Fibroblast of mammary gland (primary cell): ENCODE data around the gene METTL4.

Experiments
- DNase-seq: peaks from one replicate; pipeline ENCODE4 v3.0.0-alpha.2; 2010; ENCODE audit warnings: low read depth
- H3K4me3 ChIP-seq: 2 replicates; pipeline ENCODE4 v1.5.1; 2011; ENCODE audit warnings: low read depth, mild to moderate bottlenecking, low read length, moderate library complexity; ENCODE audit not compliant: control insufficient read depth
- TF ChIP-seq, protein P1 (sequence below): conservative IDR thresholded peaks from 2 replicates; pipeline ENCODE4 v1.5.1; 2011; ENCODE audit warnings: low read depth, low read length, inconsistent platforms; ENCODE audit not compliant: control insufficient read depth, insufficient read depth

Gene METTL4

GRCh38 chr18:2515908-2516625 is 55.2 kb downstream of the METTL4 start:
- DNase-seq = peak; percentile 98
- no peak overlapping the region for H3K4me3 ChIP-seq
- TF ChIP-seq, protein P1, sequence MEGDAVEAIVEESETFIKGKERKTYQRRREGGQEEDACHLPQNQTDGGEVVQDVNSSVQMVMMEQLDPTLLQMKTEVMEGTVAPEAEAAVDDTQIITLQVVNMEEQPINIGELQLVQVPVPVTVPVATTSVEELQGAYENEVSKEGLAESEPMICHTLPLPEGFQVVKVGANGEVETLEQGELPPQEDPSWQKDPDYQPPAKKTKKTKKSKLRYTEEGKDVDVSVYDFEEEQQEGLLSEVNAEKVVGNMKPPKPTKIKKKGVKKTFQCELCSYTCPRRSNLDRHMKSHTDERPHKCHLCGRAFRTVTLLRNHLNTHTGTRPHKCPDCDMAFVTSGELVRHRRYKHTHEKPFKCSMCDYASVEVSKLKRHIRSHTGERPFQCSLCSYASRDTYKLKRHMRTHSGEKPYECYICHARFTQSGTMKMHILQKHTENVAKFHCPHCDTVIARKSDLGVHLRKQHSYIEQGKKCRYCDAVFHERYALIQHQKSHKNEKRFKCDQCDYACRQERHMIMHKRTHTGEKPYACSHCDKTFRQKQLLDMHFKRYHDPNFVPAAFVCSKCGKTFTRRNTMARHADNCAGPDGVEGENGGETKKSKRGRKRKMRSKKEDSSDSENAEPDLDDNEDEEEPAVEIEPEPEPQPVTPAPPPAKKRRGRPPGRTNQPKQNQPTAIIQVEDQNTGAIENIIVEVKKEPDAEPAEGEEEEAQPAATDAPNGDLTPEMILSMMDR = no peak

DNA sequence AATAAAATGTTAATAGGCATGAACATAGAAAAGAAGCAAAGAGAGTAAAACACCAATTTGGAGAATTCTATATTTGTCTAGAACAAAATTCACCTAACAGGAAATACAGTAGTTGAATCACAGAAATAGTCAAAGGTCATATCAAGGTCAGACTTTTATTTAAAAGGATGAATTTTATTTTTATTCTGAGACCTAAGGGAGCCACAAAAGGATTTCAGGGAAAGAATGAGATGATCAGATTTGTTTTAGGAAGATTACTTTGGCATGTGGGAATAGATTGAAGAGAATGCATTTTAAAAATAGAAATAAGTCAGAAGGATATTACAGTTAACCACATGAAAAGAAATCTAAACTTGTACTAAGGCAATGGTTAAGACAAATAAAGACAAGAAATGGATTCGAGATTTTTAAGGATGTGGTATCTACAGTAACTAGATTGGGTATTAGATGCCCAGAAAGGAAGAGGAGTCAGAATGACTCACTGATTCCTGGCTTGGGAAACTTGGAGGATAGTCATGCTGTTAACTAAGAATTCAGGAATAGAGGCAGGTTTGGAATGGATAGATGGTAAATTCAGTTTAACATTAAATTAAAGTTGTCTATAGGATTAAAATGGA is 56.0 kb downstream of the METTL4 start:
- peak; percentile 95 for DNase-seq
- TF ChIP-seq, protein P1 = no peak
- no peak overlapping the region for H3K4me3 ChIP-seq

GRCh38 chr18:2513616-2514015 is 57.7 kb downstream of the METTL4 start:
- peak; percentile 10 for DNase-seq
- H3K4me3 ChIP-seq = no peak overlapping the region
- TF ChIP-seq, protein P1 = no peak

- TF ChIP-seq, protein P1 = no peak
- no peak for DNase-seq
- no peak overlapping the region for H3K4me3 ChIP-seq
These were observed 59.2 kb downstream of the METTL4 start for GRCh38 chr18:2512059-2512458.

DNA sequence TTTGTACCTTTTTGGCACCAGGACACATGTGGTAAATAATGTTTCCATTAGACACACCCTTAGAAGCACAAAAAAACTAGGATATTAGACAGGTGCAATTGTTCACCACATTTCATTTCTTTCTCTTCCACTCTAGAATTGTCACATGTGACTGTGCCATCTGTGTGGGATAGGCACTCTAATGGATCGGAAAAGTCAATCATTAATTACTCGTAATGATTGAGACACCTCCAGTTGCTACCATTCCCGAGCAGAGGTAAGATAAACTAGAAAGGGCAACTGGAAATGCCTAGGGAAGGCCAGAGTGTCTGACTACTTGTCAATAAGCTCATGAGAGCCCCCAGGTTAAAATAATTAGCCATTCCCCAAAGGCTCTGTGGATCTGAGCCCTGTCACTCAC is 59.9 kb downstream of the METTL4 start:
- no peak overlapping the region for H3K4me3 ChIP-seq
- TF ChIP-seq, protein P1 = no peak
- no peak for DNase-seq

GRCh38 chr18:2510416-2510815 is 60.9 kb downstream of the METTL4 start:
- TF ChIP-seq, protein P1 = no peak
- H3K4me3 ChIP-seq = no peak overlapping the region
- DNase-seq = no peak
